ENCODE data around the gene ANGEL2. TPM values are rescaled to one million over a fixed set of nuclear protein-coding genes. Genes with fewer than 3 reads are reported as not detected.
"Not testable (repeated sequence)": the region's sequence is repeated elsewhere in the genome, so short reads cannot be mapped to it uniquely, and the experiment has no call there.

ANGEL2 gene
- total RNA-seq, 2 donors from 2014 or later = 55.8 to 60.4 TPM

GRCh38 chr1:213032651-213033050 is 17.0 kb upstream of the ANGEL2 start:
- H3K4me3 ChIP-seq (ENCODE audit: low read length) = no peak overlapping the region
- H3K36me3 Mint-ChIP-seq (ENCODE audit: low read depth) = no peaks in the 10 kb centered on the region
- TF ChIP-seq, protein P1, sequence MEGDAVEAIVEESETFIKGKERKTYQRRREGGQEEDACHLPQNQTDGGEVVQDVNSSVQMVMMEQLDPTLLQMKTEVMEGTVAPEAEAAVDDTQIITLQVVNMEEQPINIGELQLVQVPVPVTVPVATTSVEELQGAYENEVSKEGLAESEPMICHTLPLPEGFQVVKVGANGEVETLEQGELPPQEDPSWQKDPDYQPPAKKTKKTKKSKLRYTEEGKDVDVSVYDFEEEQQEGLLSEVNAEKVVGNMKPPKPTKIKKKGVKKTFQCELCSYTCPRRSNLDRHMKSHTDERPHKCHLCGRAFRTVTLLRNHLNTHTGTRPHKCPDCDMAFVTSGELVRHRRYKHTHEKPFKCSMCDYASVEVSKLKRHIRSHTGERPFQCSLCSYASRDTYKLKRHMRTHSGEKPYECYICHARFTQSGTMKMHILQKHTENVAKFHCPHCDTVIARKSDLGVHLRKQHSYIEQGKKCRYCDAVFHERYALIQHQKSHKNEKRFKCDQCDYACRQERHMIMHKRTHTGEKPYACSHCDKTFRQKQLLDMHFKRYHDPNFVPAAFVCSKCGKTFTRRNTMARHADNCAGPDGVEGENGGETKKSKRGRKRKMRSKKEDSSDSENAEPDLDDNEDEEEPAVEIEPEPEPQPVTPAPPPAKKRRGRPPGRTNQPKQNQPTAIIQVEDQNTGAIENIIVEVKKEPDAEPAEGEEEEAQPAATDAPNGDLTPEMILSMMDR (conservative IDR thresholded peaks at IDR 0.05) = no peak
- no peak overlapping the region for H3K27ac ChIP-seq (ENCODE audit: low read depth, low read length)
- H3K4me1 Mint-ChIP-seq = no peaks in the 10 kb centered on the region
- H3K27me3 ChIP-seq (ENCODE audit: control insufficient read depth, insufficient read depth, low read length, poor library complexity, severe bottlenecking) = no peaks in the 10 kb centered on the region
- no peak overlapping the region for H3K9ac ChIP-seq (ENCODE audit: extremely low read depth, low read length, poor library complexity, severe bottlenecking)
- DNase-seq = no peak
- H3K4me1 ChIP-seq (ENCODE audit: control insufficient read depth, insufficient read depth, low read length) = no peaks in the 10 kb centered on the region
- H3K9me3 Mint-ChIP-seq = peaks cover 34% of the 10 kb centered on the region
- H3K9me3 ChIP-seq (ENCODE audit: control insufficient read depth, low read length) = peaks cover 3% of the 10 kb centered on the region
- H3K27me3 Mint-ChIP-seq (ENCODE audit: insufficient read depth) = peaks cover 5% of the 10 kb centered on the region
- no peaks in the 10 kb centered on the region for H3K36me3 ChIP-seq (ENCODE audit: control insufficient read depth, insufficient read depth, low read length)
- H3K4me3 Mint-ChIP-seq = no peak overlapping the region
- no peak overlapping the region for H3K27ac Mint-ChIP-seq

DNA sequence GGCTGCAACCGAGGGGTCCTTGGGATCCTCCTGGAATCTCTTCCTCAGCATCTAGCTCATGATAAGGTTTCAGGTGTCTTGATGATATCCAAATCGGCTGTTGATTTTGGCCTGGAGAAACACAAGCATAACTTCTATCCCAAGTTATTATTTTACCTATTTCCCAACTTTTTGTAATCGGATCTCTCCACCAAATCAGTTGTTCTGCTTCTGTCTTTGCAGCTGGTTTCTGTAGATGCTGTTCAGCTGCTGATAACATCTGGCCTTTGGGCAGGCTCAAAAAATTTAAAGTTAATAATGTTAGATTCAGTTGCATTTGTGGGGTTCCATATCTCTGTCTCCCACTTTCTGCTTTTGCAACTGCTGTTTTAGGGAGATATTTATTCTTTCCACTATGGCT is 11.4 kb upstream of the ANGEL2 start:
- not testable (repeated sequence) for DNase-seq; H3K9me3 ChIP-seq (ENCODE audit: control insufficient read depth, low read length); H3K4me3 ChIP-seq (ENCODE audit: low read length); H3K27ac Mint-ChIP-seq; H3K27ac ChIP-seq (ENCODE audit: low read depth, low read length); H3K36me3 Mint-ChIP-seq (ENCODE audit: low read depth); H3K9ac ChIP-seq (ENCODE audit: extremely low read depth, low read length, poor library complexity, severe bottlenecking); H3K4me1 ChIP-seq (ENCODE audit: control insufficient read depth, insufficient read depth, low read length); H3K4me1 Mint-ChIP-seq; H3K36me3 ChIP-seq (ENCODE audit: control insufficient read depth, insufficient read depth, low read length); H3K27me3 Mint-ChIP-seq (ENCODE audit: insufficient read depth); H3K27me3 ChIP-seq (ENCODE audit: control insufficient read depth, insufficient read depth, low read length, poor library complexity, severe bottlenecking); H3K4me3 Mint-ChIP-seq
- H3K9me3 Mint-ChIP-seq = peaks cover 52% of the 10 kb centered on the region
- WGBS, 2 experiments (ENCODE audit: insufficient coverage in 1 of 2, insufficient read length in 1 of 2) = 92 to 100% methylated on average over 2 to 3 of the region's 3 CpGs

DNA sequence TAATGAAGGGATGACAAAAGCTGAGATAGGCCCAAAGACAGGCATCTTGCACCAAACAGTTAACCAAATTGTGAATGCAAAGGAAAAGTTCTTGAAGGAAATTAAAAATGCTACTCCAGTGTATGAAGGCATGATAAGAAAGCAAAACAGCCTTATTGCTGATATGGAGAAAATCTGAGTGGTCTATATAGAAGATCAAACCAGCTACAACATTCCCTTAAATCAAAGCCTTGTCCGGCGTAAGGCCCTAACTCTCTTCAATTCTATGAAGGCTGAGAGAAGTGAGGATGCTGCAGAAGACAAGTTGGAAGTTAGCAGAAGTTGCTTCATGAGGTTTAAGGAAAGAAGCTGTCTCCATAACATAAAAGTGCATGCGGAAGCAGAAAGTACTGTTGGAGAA is 4.3 kb upstream of the ANGEL2 start:
- WGBS, 2 experiments (ENCODE audit: insufficient coverage in 1 of 2, insufficient read length in 1 of 2) = 99 to 100% methylated on average over 3 of the region's 3 CpGs

GRCh38 chr1:213019450-213019849 is 3.8 kb upstream of the ANGEL2 start:
- H3K27ac Mint-ChIP-seq = no peak overlapping the region
- peaks cover 6% of the 10 kb centered on the region for H3K9me3 Mint-ChIP-seq
- Histone ChIP-seq H3K27ac (ENCODE audit: low read depth, low read length) (no peak overlapping the region), H3K36me3 (ENCODE audit: control insufficient read depth, insufficient read depth, low read length) (no peaks in the 10 kb centered on the region), H3K9ac (ENCODE audit: extremely low read depth, low read length, poor library complexity, severe bottlenecking) (no peak overlapping the region), H3K4me1 (ENCODE audit: control insufficient read depth, insufficient read depth, low read length) (no peaks in the 10 kb centered on the region), H3K4me3 (ENCODE audit: low read length) (no peak overlapping the region), H3K27me3 (ENCODE audit: control insufficient read depth, insufficient read depth, low read length, poor library complexity, severe bottlenecking) (no peaks in the 10 kb centered on the region), H3K9me3 (ENCODE audit: control insufficient read depth, low read length) (peaks cover 3% of the 10 kb centered on the region)
- TF ChIP-seq, protein P1 (conservative IDR thresholded peaks at IDR 0.05) = no peak
- no peak for DNase-seq
- no peak overlapping the region for H3K4me3 Mint-ChIP-seq
- no peaks in the 10 kb centered on the region for H3K4me1 Mint-ChIP-seq
- no peaks in the 10 kb centered on the region for H3K36me3 Mint-ChIP-seq (ENCODE audit: low read depth)
- peaks cover 5% of the 10 kb centered on the region for H3K27me3 Mint-ChIP-seq (ENCODE audit: insufficient read depth)
- 71 to 92% methylated on average over 1 to 4 of the region's 4 CpGs for WGBS, 2 experiments (ENCODE audit: insufficient coverage in 1 of 2, insufficient read length in 1 of 2)

More for the DNA sequence above, 4.3 kb upstream of the ANGEL2 start:
- DNase-seq = no peak
- H3K27ac ChIP-seq (ENCODE audit: low read depth, low read length) = no peak overlapping the region
- peaks cover 10% of the 10 kb centered on the region for H3K9me3 Mint-ChIP-seq
- H3K4me1 Mint-ChIP-seq = no peaks in the 10 kb centered on the region
- TF ChIP-seq, protein P1 (conservative IDR thresholded peaks at IDR 0.05) = no peak
- no peak overlapping the region for H3K27ac Mint-ChIP-seq
- H3K9ac ChIP-seq (ENCODE audit: extremely low read depth, low read length, poor library complexity, severe bottlenecking) = no peak overlapping the region
- H3K4me1 ChIP-seq (ENCODE audit: control insufficient read depth, insufficient read depth, low read length) = no peaks in the 10 kb centered on the region
- H3K27me3 Mint-ChIP-seq (ENCODE audit: insufficient read depth) = peaks cover 5% of the 10 kb centered on the region
- H3K36me3 Mint-ChIP-seq (ENCODE audit: low read depth) = no peaks in the 10 kb centered on the region
- H3K4me3 ChIP-seq (ENCODE audit: low read length) = no peak overlapping the region
- H3K36me3 ChIP-seq (ENCODE audit: control insufficient read depth, insufficient read depth, low read length) = no peaks in the 10 kb centered on the region
- H3K9me3 ChIP-seq (ENCODE audit: control insufficient read depth, low read length) = peaks cover 7% of the 10 kb centered on the region
- no peaks in the 10 kb centered on the region for H3K27me3 ChIP-seq (ENCODE audit: control insufficient read depth, insufficient read depth, low read length, poor library complexity, severe bottlenecking)
- H3K4me3 Mint-ChIP-seq = no peak overlapping the region

All from endodermal cell (in vitro differentiated cells).